Motor neuron (in vitro differentiated cells): ENCODE data around the gene ANKS3. TPM values are rescaled to one million over a fixed set of nuclear protein-coding genes. Genes with fewer than 3 reads are reported as not detected.

Experiments
- ATAC-seq, 8 experiments: fragments of 200-7000 bp; cut with Tn5 transposase; replicated peaks in 6 of 8; 2 replicates each; pipeline ENCODE4 v1.8.0; 2021; ENCODE audit warnings: mild to moderate bottlenecking in 8 of 8, moderate library complexity in 8 of 8
- H3K27ac ChIP-seq, 2 donors: fragments of 250-450 bp; sonication (Bioruptor Pico); 2 replicates each; pipeline ENCODE4 v1.9.0; 2021; ENCODE audit warnings: antibody characterized with exemption in 2 of 2, mild to moderate bottlenecking in 2 of 2, moderate library complexity in 1 of 2
- H3K4me1 ChIP-seq, 2 donors: fragments of 250-450 bp; sonication (Bioruptor Pico); replicated peaks in 1 of 2; 2 replicates each; pipeline ENCODE4 v1.6.1; 2021; ENCODE audit warnings: antibody characterized with exemption in 2 of 2, mild to moderate bottlenecking in 2 of 2, moderate library complexity in 1 of 2
- H3K4me3 ChIP-seq, 5 donors: fragments of 250-450 bp; sonication (Bioruptor Pico); 2 replicates each; pipeline ENCODE4 v1.9.0; 2021; ENCODE audit warnings: antibody characterized with exemption in 5 of 5, mild to moderate bottlenecking in 5 of 5, moderate library complexity in 4 of 5
- WGBS, 10 experiments: fragments of 450-650 bp; shearing (Covaris generic); methylation state at CpG; one replicate each; pipeline ENCODE4 v1.0.0; 2022; 5-methylcytosine and 5-hydroxymethylcytosine counted together
- in situ Hi-C, 9 experiments: fragments of 400-800 bp; cut with MboI; loops; one replicate each; pipeline ENCODE4 v1.15.0; 2021; ENCODE audit warnings: low sequenced_read_pairs in 9 of 9, low pct_unique_long_range_greater_than_20kb in 2 of 9; ENCODE audit not compliant: unreplicated experiment in 9 of 9
- total RNA-seq, 8 experiments: library from RNA; unstranded; fragments of 300-600 nt; gene quantifications; 2 replicates each; pipeline versions ENCODE4 v1.2.3 to v1.2.4, GENCODE V29; 2022

ANKS3 gene
- total RNA-seq, 8 experiments from 2014 or later = 11.7 to 35.5 (median 26.2) TPM

- WGBS, 10 experiments = 73 to 100% (median 90%) methylated on average over 1 to 3 of the region's 9 CpGs; no CpG with 5 or more reads in 7 of the 10 experiments
- Histone ChIP-seq H3K4me1 (peaks cover 15 to 18% of the 10 kb centered on the region in 2 donors), H3K4me3 (no peak overlapping the region), H3K27ac (peak overlapping the region in 1 of 2 donors; percentile 3)
- in situ Hi-C loops = no loop called here
- ATAC-seq = no peak
These were observed 36.2 kb downstream of the ANKS3 start for GRCh38 chr16:4697848-4698291.

GRCh38 chr16:4696905-4697847 lies 36.9 kb downstream of the ANKS3 start:
- Histone ChIP-seq H3K4me3 (no peak overlapping the region), H3K27ac (peak overlapping the region in 1 of 2 donors; percentile 94), H3K4me1 (peaks cover 15 to 21% of the 10 kb centered on the region in 2 donors)
- 95 to 100% (median 100%) methylated on average over 1 to 11 of the region's 33 CpGs; no CpG with 5 or more reads in 7 of the 10 experiments for WGBS, 10 experiments
- in situ Hi-C loops = no loop called here
- no peak for ATAC-seq

- peak overlapping the region in 1 of 2 donors; percentile 94 for H3K27ac ChIP-seq
- ATAC-seq = no peak
- in situ Hi-C loops = no loop called here
- H3K4me1 ChIP-seq = peaks cover 15 to 21% of the 10 kb centered on the region in 2 donors
- 40 to 100% (median 87%) methylated on average over 1 to 10 of the region's 19 CpGs; no CpG with 5 or more reads in 4 of the 10 experiments for WGBS, 10 experiments
- H3K4me3 ChIP-seq = no peak overlapping the region
These were observed 37.7 kb downstream of the ANKS3 start for GRCh38 chr16:4696172-4696904.

GRCh38 chr16:4695473-4696171 lies 38.4 kb downstream of the ANKS3 start:
- peak in 3 of 8 experiments; percentile 4 to 12 (median 7) for ATAC-seq
- in situ Hi-C loops = no loop called here
- Histone ChIP-seq H3K4me1 (peaks cover 15 to 21% of the 10 kb centered on the region in 2 donors), H3K4me3 (peak overlapping the region in 1 of 5 donors; percentile 2), H3K27ac (peak overlapping the region in 1 of 2 donors; percentile 94)
- 15 to 68% (median 40%) methylated on average over 2 to 4 of the region's 12 CpGs; no CpG with 5 or more reads in 6 of the 10 experiments for WGBS, 10 experiments

- in situ Hi-C loops = no loop called here
- Histone ChIP-seq H3K27ac (peak overlapping the region; percentile 81 to 94), H3K4me1 (peaks cover 15 to 21% of the 10 kb centered on the region in 2 donors), H3K4me3 (peak overlapping the region; percentile 61 to 96 (median 90))
- ATAC-seq = no peak
- WGBS, 10 experiments = 53 to 100% (median 85%) methylated on average over 1 to 2 of the region's 26 CpGs; no CpG with 5 or more reads in 6 of the 10 experiments
These were observed 39.2 kb downstream of the ANKS3 start for GRCh38 chr16:4694642-4695451.

- H3K4me1 ChIP-seq = peaks cover 15 to 21% of the 10 kb centered on the region in 2 donors
- no CpG with 5 or more reads among the region's 54 CpGs for WGBS, 10 experiments
- ATAC-seq = peak; percentile 7 to 33 (median 29)
- in situ Hi-C loops = no loop called here
- peak overlapping the region; percentile 81 to 94 for H3K27ac ChIP-seq
- H3K4me3 ChIP-seq = peak overlapping the region; percentile 61 to 96 (median 90)
These were observed 40.0 kb downstream of the ANKS3 start for GRCh38 chr16:4693956-4694641.

- peaks cover 15 to 21% of the 10 kb centered on the region in 2 donors for H3K4me1 ChIP-seq
- peak within 1 kb of the TSS; percentile 61 to 96 (median 90) for H3K4me3 ChIP-seq
- peak; percentile 81 to 91 (median 86) for ATAC-seq
- 0% methylated on average over 5 to 8 of the region's 91 CpGs; no CpG with 5 or more reads in 7 of the 10 experiments for WGBS, 10 experiments
- peak within 1 kb of the TSS; percentile 81 to 94 for H3K27ac ChIP-seq
- in situ Hi-C loops = no loop called here
These were observed 40.6 kb downstream of the ANKS3 start, which contains the start of gene NUDT16L1 for GRCh38 chr16:4693296-4693955. Gene NUDT16L1, plus strand, starts transcription at chr16:4693562. Its CDS starts 165 bp downstream, at chr16:4693727.

GRCh38 chr16:4692460-4693295 lies 41.4 kb downstream of the ANKS3 start:
- 0 to 40% (median 20%) methylated on average over 1 to 8 of the region's 31 CpGs; no CpG with 5 or more reads in 6 of the 10 experiments for WGBS, 10 experiments
- Histone ChIP-seq H3K4me3 (peak overlapping the region; percentile 61 to 96 (median 90)), H3K4me1 (peaks cover 15 to 21% of the 10 kb centered on the region in 2 donors), H3K27ac (peak overlapping the region; percentile 64 to 69)
- in situ Hi-C loops = no loop called here
- peak; percentile 3 to 26 (median 12) for ATAC-seq

GRCh38 chr16:4691666-4692412 lies 42.2 kb downstream of the ANKS3 start:
- no peak overlapping the region for H3K27ac ChIP-seq

More at GRCh38 chr16:4691666-4692412, 42.2 kb downstream of the ANKS3 start:
- no peak for ATAC-seq
- Histone ChIP-seq H3K4me3 (no peak overlapping the region), H3K4me1 (peaks cover 15 to 21% of the 10 kb centered on the region in 2 donors)
- in situ Hi-C loops = no loop called here
- WGBS, 10 experiments = 56 to 100% (median 90%) methylated on average over 1 to 5 of the region's 20 CpGs; no CpG with 5 or more reads in 6 of the 10 experiments
